Measurements from ENCODE around the gene TBL1X.

The TBL1X gene

DNA sequence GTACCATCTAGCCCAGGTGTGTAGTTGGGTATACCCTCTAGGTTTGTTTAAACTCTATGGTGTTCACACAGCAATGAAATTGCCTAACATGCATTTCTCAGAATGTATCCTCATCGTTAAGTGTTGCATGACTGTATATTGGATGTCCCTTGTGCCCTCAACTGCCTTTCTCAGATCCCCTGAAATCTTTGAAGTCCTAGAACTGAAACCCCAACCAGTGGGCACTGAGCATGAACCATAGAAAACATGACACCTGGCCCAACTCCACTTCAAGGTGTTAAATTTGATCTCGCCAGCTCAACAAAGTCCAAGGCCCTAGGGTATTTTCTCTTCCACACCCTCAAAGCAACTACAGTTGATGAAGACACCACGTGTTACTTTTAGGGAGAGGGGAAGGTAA, 265.2 kb downstream of the TBL1X start:
- 93 to 96% methylated on average over 3 of the region's 3 CpGs for WGBS, 2 experiments

DNA sequence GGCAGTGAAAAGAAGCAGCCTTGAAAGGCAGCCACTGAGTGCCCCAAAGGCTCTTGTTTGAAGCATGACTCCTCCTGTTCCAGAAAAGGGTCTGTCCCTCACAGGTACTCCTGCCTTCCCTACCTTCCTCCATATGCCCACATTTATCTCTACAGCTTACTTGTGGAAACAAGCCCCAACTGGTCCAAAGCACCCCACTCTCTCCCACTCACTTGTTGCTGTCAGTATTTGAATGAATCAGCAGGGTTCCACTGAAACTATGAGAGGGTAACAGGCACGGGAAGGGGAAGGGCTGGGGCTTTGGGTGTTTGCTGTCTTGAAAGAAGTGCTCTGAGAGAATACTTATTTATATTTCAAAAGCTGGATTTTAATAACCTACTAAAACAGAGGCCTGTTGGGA, 265.9 kb downstream of the TBL1X start:
- no peak overlapping the region for H3K27ac ChIP-seq (ENCODE audit: insufficient read depth, low read depth, low read length, poor library complexity, severe bottlenecking)
- H3K27me3 ChIP-seq (ENCODE audit: control insufficient read depth, insufficient read depth, low read length, poor library complexity, severe bottlenecking): no peaks in the 10 kb centered on the region
- peaks cover 2% of the 10 kb centered on the region for H3K9me3 ChIP-seq (ENCODE audit: control insufficient read depth, low read length)
- WGBS, 2 experiments: 33% methylated on average over 1 of the region's 1 CpG; no CpG with 5 or more reads in 1 of the 2 experiments
- H3K4me1 ChIP-seq (ENCODE audit: control insufficient read depth, insufficient read depth, low read length): no peaks in the 10 kb centered on the region
- H3K36me3 ChIP-seq (ENCODE audit: control insufficient read depth, insufficient read depth, low read length): no peaks in the 10 kb centered on the region
- no peak overlapping the region for H3K4me3 ChIP-seq (ENCODE audit: insufficient read depth, low read depth, low read length)

More for the DNA sequence above, 265.2 kb downstream of the TBL1X start:
- H3K27ac ChIP-seq (ENCODE audit: insufficient read depth, low read depth, low read length, poor library complexity, severe bottlenecking): no peak overlapping the region
- H3K4me1 ChIP-seq (ENCODE audit: control insufficient read depth, insufficient read depth, low read length): no peaks in the 10 kb centered on the region
- no peaks in the 10 kb centered on the region for H3K36me3 ChIP-seq (ENCODE audit: control insufficient read depth, insufficient read depth, low read length)
- H3K27me3 ChIP-seq (ENCODE audit: control insufficient read depth, insufficient read depth, low read length, poor library complexity, severe bottlenecking): no peaks in the 10 kb centered on the region
- peaks cover 2% of the 10 kb centered on the region for H3K9me3 ChIP-seq (ENCODE audit: control insufficient read depth, low read length)
- no peak overlapping the region for H3K4me3 ChIP-seq (ENCODE audit: insufficient read depth, low read depth, low read length)

DNA sequence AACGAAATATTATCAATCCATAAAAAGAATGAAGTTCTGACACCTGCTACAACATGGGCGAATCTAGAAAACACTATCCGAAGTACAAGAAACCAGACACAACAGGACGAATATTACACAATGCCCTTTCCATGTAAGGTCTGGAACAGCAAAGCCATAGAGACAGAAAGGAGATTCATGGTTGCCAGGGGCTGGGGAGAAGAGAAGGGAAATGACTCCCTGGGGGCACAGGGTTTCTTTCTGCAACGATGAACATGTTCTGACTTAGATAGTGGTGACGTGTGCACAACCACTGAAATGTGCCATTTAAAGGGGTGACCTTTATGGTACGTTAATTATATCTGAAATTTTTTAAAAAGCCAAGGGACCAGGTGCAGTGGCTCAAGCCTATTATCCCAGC, 272.5 kb downstream of the TBL1X start:
- H3K4me3 ChIP-seq (ENCODE audit: insufficient read depth, low read depth, low read length): no peak overlapping the region
- 94% methylated on average over 7 of the region's 7 CpGs for WGBS, 2 experiments
- H3K27ac ChIP-seq (ENCODE audit: insufficient read depth, low read depth, low read length, poor library complexity, severe bottlenecking): no peak overlapping the region
- H3K27me3 ChIP-seq (ENCODE audit: control insufficient read depth, insufficient read depth, low read length, poor library complexity, severe bottlenecking): no peaks in the 10 kb centered on the region
- no peaks in the 10 kb centered on the region for H3K36me3 ChIP-seq (ENCODE audit: control insufficient read depth, insufficient read depth, low read length)
- H3K9me3 ChIP-seq (ENCODE audit: control insufficient read depth, low read length): no peaks in the 10 kb centered on the region
- no peaks in the 10 kb centered on the region for H3K4me1 ChIP-seq (ENCODE audit: control insufficient read depth, insufficient read depth, low read length)

DNA sequence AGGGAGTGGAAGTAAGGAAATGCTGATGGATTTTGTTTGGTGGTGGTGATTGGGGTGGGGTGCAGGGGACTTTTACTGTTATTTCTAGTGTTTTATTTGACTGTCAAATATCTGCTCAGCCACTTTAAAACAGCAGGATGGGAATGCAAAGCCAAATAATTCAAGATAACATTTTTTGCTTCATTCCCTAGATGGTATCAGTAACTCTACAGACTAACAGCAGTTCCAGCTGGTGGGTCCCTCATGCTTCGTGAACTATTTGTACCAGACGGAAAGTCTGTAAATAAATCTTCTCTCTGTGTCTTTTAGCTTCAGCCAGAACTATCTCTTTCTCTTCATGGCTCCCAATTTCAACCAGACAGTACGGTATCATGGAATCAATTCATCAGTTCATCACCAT, 273.3 kb downstream of the TBL1X start:
- no peaks in the 10 kb centered on the region for H3K9me3 ChIP-seq (ENCODE audit: control insufficient read depth, low read length)
- H3K27me3 ChIP-seq (ENCODE audit: control insufficient read depth, insufficient read depth, low read length, poor library complexity, severe bottlenecking): no peaks in the 10 kb centered on the region
- no peaks in the 10 kb centered on the region for H3K36me3 ChIP-seq (ENCODE audit: control insufficient read depth, insufficient read depth, low read length)
- no peak overlapping the region for H3K4me3 ChIP-seq (ENCODE audit: insufficient read depth, low read depth, low read length)
- WGBS, 2 experiments: 95 to 96% methylated on average over 3 of the region's 3 CpGs
- no peaks in the 10 kb centered on the region for H3K4me1 ChIP-seq (ENCODE audit: control insufficient read depth, insufficient read depth, low read length)
- no peak overlapping the region for H3K27ac ChIP-seq (ENCODE audit: insufficient read depth, low read depth, low read length, poor library complexity, severe bottlenecking)

DNA sequence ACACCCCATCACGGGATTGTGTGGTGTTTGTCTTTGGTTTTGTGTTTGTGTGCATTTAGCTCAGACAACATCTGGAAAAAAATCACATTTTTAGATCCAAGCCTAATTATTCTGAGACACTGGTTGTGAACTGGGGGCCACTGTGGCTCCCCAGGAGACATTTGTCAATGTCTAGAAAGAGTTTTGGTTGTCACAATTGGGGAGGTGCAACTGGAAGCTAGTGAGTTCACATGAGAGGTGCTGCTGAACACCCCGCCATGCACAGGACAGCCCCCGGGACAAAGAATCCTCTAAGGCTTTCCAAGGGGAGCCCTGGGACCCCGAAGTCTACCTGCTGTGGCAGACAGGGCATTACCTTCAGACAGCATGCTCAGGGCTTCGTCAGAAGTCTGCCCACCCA, 274.3 kb downstream of the TBL1X start:
- Histone ChIP-seq H3K27me3 (ENCODE audit: control insufficient read depth, insufficient read depth, low read length, poor library complexity, severe bottlenecking) (no peaks in the 10 kb centered on the region), H3K9me3 (ENCODE audit: control insufficient read depth, low read length) (no peaks in the 10 kb centered on the region), H3K4me1 (ENCODE audit: control insufficient read depth, insufficient read depth, low read length) (no peaks in the 10 kb centered on the region), H3K36me3 (ENCODE audit: control insufficient read depth, insufficient read depth, low read length) (no peaks in the 10 kb centered on the region), H3K27ac (ENCODE audit: insufficient read depth, low read depth, low read length, poor library complexity, severe bottlenecking) (no peak overlapping the region), H3K4me3 (ENCODE audit: insufficient read depth, low read depth, low read length) (no peak overlapping the region)
- 92 to 94% methylated on average over 4 of the region's 5 CpGs for WGBS, 2 experiments

DNA sequence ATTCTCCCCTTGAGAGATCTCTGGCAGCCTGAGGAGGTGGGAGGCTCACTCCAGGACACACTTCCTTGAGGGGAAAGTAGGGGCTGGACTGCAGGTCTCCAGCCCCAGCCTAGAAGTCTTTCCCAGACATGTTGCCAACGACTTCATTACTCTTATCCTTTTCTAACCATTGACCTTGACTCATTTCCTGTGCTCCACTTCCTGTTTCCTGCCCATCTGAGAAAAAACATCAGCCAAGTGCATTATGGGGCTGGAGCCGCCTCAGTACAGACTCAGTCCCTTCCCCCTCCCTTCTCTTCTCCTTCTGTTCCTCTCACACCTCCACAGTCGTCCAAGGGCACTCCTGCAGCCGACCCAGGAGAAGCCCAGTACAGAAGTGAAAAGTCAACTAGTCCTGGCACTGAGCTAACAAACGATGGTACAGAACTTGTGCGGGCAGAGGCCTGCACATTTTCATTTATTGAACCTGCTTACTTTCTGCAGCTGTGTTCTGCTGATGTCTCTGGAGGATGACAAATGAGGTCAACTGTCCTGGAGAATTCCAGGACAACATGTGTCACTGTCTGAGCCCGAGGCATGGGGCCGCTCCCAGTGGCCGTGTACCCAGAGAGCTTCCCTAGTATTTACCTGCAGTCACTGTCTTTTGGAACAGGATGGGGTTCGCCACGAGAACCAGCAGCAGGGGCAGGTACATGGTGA, 280.7 kb downstream of the TBL1X start:
- H3K4me3 ChIP-seq (ENCODE audit: insufficient read depth, low read depth, low read length): no peak overlapping the region
- no peaks in the 10 kb centered on the region for H3K36me3 ChIP-seq (ENCODE audit: control insufficient read depth, insufficient read depth, low read length)
- H3K4me1 ChIP-seq (ENCODE audit: control insufficient read depth, insufficient read depth, low read length): peaks cover 6% of the 10 kb centered on the region
- peak overlapping the region; percentile 82 for H3K27ac ChIP-seq (ENCODE audit: insufficient read depth, low read depth, low read length, poor library complexity, severe bottlenecking)
- H3K9me3 ChIP-seq (ENCODE audit: control insufficient read depth, low read length): no peaks in the 10 kb centered on the region
- no peaks in the 10 kb centered on the region for H3K27me3 ChIP-seq (ENCODE audit: control insufficient read depth, insufficient read depth, low read length, poor library complexity, severe bottlenecking)
- 93 to 95% methylated on average over 11 of the region's 11 CpGs for WGBS, 2 experiments

DNA sequence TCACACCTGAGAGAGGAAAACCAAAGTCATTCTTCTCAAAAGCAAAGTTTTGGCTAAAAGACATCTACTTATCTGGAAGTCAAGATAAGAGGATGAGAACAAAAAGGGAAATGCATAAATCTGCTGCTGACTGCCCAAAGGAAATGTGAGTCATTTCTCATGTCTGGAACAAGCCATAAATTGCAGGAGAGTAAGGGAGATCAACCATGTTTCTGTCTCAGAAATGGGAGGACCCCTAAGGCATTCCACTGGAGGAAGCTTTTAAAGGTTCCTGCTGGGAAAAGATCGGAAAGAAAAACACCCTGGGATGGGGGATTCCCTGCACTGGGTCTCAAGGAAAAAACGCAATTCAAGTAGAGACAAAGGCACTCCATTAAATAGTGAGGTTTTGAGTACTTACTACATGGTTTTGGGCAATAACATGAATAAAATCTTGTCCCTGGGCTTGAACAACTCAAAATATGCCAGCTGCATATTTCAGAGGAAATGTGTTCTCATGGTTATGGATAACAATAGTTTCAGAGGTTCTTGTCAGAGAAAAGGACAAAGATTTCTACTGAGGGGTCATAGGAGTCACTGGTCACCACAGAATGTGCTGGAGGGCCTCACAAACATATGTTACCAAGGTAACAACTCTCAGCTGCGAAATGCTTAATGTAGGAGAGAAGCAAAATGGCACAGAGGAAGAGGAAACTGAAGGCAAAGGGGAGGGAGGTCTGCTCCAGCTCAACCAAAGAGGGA, 281.5 kb downstream of the TBL1X start:
- no peaks in the 10 kb centered on the region for H3K9me3 ChIP-seq (ENCODE audit: control insufficient read depth, low read length)
- H3K4me1 ChIP-seq (ENCODE audit: control insufficient read depth, insufficient read depth, low read length): peaks cover 6% of the 10 kb centered on the region
- H3K27ac ChIP-seq (ENCODE audit: insufficient read depth, low read depth, low read length, poor library complexity, severe bottlenecking): peak overlapping the region; percentile 82
- H3K36me3 ChIP-seq (ENCODE audit: control insufficient read depth, insufficient read depth, low read length): no peaks in the 10 kb centered on the region
- H3K27me3 ChIP-seq (ENCODE audit: control insufficient read depth, insufficient read depth, low read length, poor library complexity, severe bottlenecking): no peaks in the 10 kb centered on the region
- no peak overlapping the region for H3K4me3 ChIP-seq (ENCODE audit: insufficient read depth, low read depth, low read length)
- WGBS, 2 experiments: 30 to 32% methylated on average over 3 of the region's 3 CpGs

DNA sequence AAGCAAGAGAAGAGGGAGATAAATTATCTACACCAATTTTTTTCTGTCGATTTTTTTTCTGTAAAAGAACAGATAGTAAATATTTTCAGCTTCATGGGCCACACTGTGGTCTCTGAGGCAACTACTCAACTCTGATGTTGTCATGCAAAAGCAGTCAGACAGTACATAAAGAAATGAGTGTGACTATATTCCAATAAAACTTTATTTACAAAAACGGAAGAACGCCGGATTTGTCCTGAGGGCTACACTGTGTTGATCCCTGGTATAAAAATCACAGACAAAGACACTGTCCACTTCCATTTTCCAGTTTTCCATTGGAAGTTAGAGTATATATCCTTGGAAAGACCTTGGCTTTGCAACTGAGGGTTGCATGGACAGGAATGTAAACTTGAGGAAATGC, 282.8 kb downstream of the TBL1X start:
- Histone ChIP-seq H3K4me3 (ENCODE audit: insufficient read depth, low read depth, low read length) (no peak overlapping the region), H3K9me3 (ENCODE audit: control insufficient read depth, low read length) (no peaks in the 10 kb centered on the region), H3K27me3 (ENCODE audit: control insufficient read depth, insufficient read depth, low read length, poor library complexity, severe bottlenecking) (no peaks in the 10 kb centered on the region), H3K27ac (ENCODE audit: insufficient read depth, low read depth, low read length, poor library complexity, severe bottlenecking) (no peak overlapping the region), H3K4me1 (ENCODE audit: control insufficient read depth, insufficient read depth, low read length) (peaks cover 6% of the 10 kb centered on the region), H3K36me3 (ENCODE audit: control insufficient read depth, insufficient read depth, low read length) (no peaks in the 10 kb centered on the region)
- 100% methylated on average over 1 of the region's 4 CpGs; no CpG with 5 or more reads in 1 of the 2 experiments for WGBS, 2 experiments

DNA sequence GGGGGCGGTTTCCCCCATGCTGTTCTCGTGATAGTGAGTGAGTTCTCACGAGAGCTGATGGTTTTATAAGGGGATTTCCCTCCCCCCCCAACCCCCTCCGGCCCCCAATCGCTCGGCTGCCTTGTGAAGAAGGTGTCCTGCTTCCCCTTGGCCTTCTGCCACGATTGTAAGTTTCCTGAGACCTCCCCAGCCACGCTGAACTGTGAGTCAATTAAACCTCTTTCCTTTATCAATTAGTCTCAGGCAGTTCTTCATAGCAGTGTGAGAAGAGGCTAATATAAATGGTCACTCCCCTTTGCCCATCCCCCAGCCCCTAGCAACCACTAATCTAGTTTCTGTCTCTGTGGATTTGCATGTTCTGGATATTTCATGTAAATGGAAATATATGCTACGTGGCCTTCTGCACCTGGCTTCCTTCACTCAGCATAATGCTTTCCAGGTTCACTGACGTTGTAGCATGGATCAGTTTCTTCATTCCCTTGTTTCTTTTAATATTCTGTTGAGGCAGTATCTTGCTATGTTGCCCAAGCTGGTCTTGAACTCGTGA, 284.4 kb downstream of the TBL1X start:
- no peaks in the 10 kb centered on the region for H3K9me3 ChIP-seq (ENCODE audit: control insufficient read depth, low read length)
- H3K36me3 ChIP-seq (ENCODE audit: control insufficient read depth, insufficient read depth, low read length): no peaks in the 10 kb centered on the region
- 86 to 95% methylated on average over 5 to 9 of the region's 11 CpGs for WGBS, 2 experiments
- no peak overlapping the region for H3K4me3 ChIP-seq (ENCODE audit: insufficient read depth, low read depth, low read length)
- H3K4me1 ChIP-seq (ENCODE audit: control insufficient read depth, insufficient read depth, low read length): peaks cover 6% of the 10 kb centered on the region
- no peaks in the 10 kb centered on the region for H3K27me3 ChIP-seq (ENCODE audit: control insufficient read depth, insufficient read depth, low read length, poor library complexity, severe bottlenecking)
- no peak overlapping the region for H3K27ac ChIP-seq (ENCODE audit: insufficient read depth, low read depth, low read length, poor library complexity, severe bottlenecking)

DNA sequence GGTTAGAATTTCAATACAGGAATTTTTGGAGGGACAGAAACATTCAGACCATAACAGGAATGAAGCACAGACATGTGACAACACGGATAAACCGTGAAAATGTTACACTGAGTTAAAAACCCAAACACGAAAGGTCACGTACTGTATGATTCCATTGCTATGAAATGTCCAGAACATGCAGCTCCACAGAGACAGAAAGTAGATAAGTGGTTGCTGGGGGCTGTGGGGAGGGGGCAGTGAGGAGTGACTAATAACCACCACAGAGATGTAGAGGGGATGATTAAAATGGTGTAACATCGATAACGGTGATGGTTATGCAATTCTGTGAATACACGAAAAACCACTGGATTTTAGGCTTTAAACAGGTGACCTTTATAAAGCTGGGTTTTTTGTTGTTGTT, 292.5 kb downstream of the TBL1X start:
- no peaks in the 10 kb centered on the region for H3K27me3 ChIP-seq (ENCODE audit: control insufficient read depth, insufficient read depth, low read length, poor library complexity, severe bottlenecking)
- H3K4me1 ChIP-seq (ENCODE audit: control insufficient read depth, insufficient read depth, low read length): no peaks in the 10 kb centered on the region
- 95 to 96% methylated on average over 7 of the region's 7 CpGs for WGBS, 2 experiments
- no peaks in the 10 kb centered on the region for H3K9me3 ChIP-seq (ENCODE audit: control insufficient read depth, low read length)
- no peaks in the 10 kb centered on the region for H3K36me3 ChIP-seq (ENCODE audit: control insufficient read depth, insufficient read depth, low read length)
- H3K4me3 ChIP-seq (ENCODE audit: insufficient read depth, low read depth, low read length): no peak overlapping the region
- H3K27ac ChIP-seq (ENCODE audit: insufficient read depth, low read depth, low read length, poor library complexity, severe bottlenecking): no peak overlapping the region
